Endometrial microvascular endothelial cells (primary cell): Measurements from ENCODE around the gene CDKN2D. TPM values are rescaled to one million over a fixed set of nuclear protein-coding genes. Genes with fewer than 3 reads are reported as not detected.

Experiments used
- in situ Hi-C: cut with HindIII; loops from 2 replicates; pipeline ENCODE4 v1.10.0; 2017; ENCODE audit warnings: low sequenced_read_pairs, low pct_unique_long_range_greater_than_20kb; ENCODE audit errors: inconsistent ontology term
- total RNA-seq: library from RNA; depleted of rRNA; stranded (reverse); fragments of >200 nt; gene quantifications from one replicate; pipeline ENCODE4 v1.2.3, GENCODE V29; 2015; ENCODE audit errors: inconsistent ontology term

CDKN2D gene
- total RNA-seq = 2.0 TPM

GRCh38 chr19:10568826-10569651 lies at the start of gene CDKN2D:
Gene CDKN2D (minus strand): TSS chr19:10568979. CDS start chr19:10568653, 326 bp downstream.
- in situ Hi-C loops = no loop called here

GRCh38 chr19:10617409-10618121 lies 48.8 kb upstream of the CDKN2D start:
- in situ Hi-C loops = no loop called here

- in situ Hi-C loops = no loop called here
These were observed 46.7 kb upstream of the CDKN2D start for GRCh38 chr19:10615429-10616023.

GRCh38 chr19:10612499-10613119 lies 43.8 kb upstream of the CDKN2D start:
- in situ Hi-C loops = no loop called here

- in situ Hi-C loops = no loop called here
These were observed 43.1 kb upstream of the CDKN2D start for GRCh38 chr19:10611907-10612306.

GRCh38 chr19:10604460-10604980 lies 35.7 kb upstream of the CDKN2D start:
- in situ Hi-C loops = no loop called here

- in situ Hi-C loops = no loop called here
These were observed 35.2 kb upstream of the CDKN2D start for GRCh38 chr19:10603873-10604459.

- in situ Hi-C loops = no loop called here
These were observed 34.5 kb upstream of the CDKN2D start for GRCh38 chr19:10603084-10603872.

- in situ Hi-C loops = no loop called here
These were observed 33.7 kb upstream of the CDKN2D start for GRCh38 chr19:10602330-10603083.

- in situ Hi-C loops = no loop called here
These were observed 33.2 kb upstream of the CDKN2D start for GRCh38 chr19:10601999-10602329.

GRCh38 chr19:10600149-10600548 lies 31.4 kb upstream of the CDKN2D start:
- in situ Hi-C loops = no loop called here

- in situ Hi-C loops = no loop called here
These were observed 25.2 kb upstream of the CDKN2D start for GRCh38 chr19:10593820-10594637.

GRCh38 chr19:10593148-10593547 lies 24.4 kb upstream of the CDKN2D start:
- in situ Hi-C loops = no loop called here

GRCh38 chr19:10587839-10588150 lies 19.0 kb upstream of the CDKN2D start:
- in situ Hi-C loops = no loop called here

- in situ Hi-C loops = no loop called here
These were observed 18.5 kb upstream of the CDKN2D start, which contains the start of gene AP1M2 for GRCh38 chr19:10587022-10587838. Gene AP1M2 (minus strand): TSS chr19:10587312. CDS start chr19:10587231, 81 bp downstream.

- in situ Hi-C loops = no loop called here
These were observed 17.6 kb upstream of the CDKN2D start for GRCh38 chr19:10586396-10586795.
